Body of pancreas (tissue), 4 donors: ENCODE results near the gene DHX8.

Experiments used
- CTCF ChIP-seq, 7 experiments: fragments of 450-650 bp in 4 of 7; fragments of 200-600 bp in 3 of 7; sonication (generic) in 3 of 7; IDR thresholded peaks; one replicate each; pipeline ENCODE4 v1.5.1; 2016 to 2019; ENCODE audit warnings: antibody characterized with exemption in 7 of 7
- POLR2A ChIP-seq, 3 donors: fragments of 450-650 bp; IDR thresholded peaks; one replicate each; pipeline ENCODE4 v1.6.1; 2016; ENCODE audit warnings: antibody characterized with exemption in 3 of 3, mild to moderate bottlenecking in 2 of 3

- TF ChIP-seq CTCF (IDR thresholded peaks at IDR 0.05) (no peak), POLR2A (IDR thresholded peaks at IDR 0.05) (peak in 2 of 3 donors; percentile 33 to 37)
Observed at GRCh38 chr17:43530288-43531081, 46.7 kb downstream of the DHX8 start.
